ENCODE data around the gene ZMAT5.

- TF ChIP-seq, protein P1, sequence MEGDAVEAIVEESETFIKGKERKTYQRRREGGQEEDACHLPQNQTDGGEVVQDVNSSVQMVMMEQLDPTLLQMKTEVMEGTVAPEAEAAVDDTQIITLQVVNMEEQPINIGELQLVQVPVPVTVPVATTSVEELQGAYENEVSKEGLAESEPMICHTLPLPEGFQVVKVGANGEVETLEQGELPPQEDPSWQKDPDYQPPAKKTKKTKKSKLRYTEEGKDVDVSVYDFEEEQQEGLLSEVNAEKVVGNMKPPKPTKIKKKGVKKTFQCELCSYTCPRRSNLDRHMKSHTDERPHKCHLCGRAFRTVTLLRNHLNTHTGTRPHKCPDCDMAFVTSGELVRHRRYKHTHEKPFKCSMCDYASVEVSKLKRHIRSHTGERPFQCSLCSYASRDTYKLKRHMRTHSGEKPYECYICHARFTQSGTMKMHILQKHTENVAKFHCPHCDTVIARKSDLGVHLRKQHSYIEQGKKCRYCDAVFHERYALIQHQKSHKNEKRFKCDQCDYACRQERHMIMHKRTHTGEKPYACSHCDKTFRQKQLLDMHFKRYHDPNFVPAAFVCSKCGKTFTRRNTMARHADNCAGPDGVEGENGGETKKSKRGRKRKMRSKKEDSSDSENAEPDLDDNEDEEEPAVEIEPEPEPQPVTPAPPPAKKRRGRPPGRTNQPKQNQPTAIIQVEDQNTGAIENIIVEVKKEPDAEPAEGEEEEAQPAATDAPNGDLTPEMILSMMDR (conservative IDR thresholded peaks at IDR 0.05 in 1 of 2, IDR thresholded peaks at IDR 0.05 in 1 of 2; ENCODE audit: extremely low read depth in 1 of 2, insufficient read depth in 1 of 2, low read depth in 1 of 2, low read length in 2 of 2), result no peak
- TF ChIP-seq EZH2 (IDR thresholded peaks at IDR 0.05; ENCODE audit: borderline replicate concordance, low read length), result no peak
Measured at GRCh38 chr22:29693161-29693560, 73.6 kb downstream of the ZMAT5 start.
